GM21360 (cell line): Measurements from ENCODE around the gene ZNF771.
A peak's percentile ranks its signal among the peaks of the same experiment; 100 is the strongest.
"Not testable (repeated sequence)": the region's sequence is repeated elsewhere in the genome, so short reads cannot be mapped to it uniquely, and the experiment has no call there.

Experiments
- ATAC-seq: cut with Tn5 transposase; IDR thresholded peaks from one replicate; pipeline ENCODE4 v1.9.1; 2021; ENCODE audit warnings: mild to moderate bottlenecking, moderate library complexity; ENCODE audit not compliant: unreplicated experiment

The ZNF771 gene

DNA sequence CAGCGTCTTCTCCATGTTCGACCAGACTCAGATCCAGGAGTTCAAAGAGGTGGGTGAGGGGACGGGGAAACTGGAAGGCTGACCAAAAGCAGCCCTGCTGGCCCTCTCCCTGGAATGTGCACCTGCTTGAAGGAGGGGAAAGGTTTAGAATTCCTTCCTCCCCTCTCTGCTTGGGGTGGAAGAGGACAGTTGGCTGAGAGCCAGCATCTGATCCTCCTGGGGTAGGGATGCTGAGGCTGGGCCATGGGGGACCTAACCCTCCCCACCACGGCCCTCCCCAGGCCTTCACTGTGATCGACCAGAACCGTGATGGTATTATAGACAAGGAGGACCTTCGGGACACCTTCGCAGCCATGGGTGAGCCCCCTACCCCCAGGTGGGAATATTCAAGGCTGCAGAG lies 31.5 kb upstream of the ZNF771 start:
- ATAC-seq = no peak

DNA sequence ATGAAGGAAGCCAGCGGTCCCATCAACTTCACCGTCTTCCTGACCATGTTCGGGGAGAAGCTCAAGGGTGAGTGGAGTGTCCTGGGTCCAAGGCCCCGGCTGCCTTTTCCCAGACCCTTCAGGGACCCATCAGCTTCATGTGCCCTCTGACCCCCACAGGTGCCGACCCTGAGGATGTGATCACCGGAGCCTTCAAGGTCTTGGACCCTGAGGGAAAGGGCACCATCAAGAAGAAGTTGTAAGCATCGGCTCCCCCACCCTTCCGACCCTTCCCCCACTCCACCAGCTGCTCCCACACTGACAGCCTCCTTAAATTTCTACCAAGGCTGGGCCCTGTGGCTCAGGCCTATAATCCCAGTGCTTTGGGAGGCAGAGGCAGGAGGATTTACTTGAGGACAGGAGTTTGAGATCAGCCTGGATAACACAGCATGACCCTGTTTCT lies 30.9 kb upstream of the ZNF771 start:
- no peak for ATAC-seq

DNA sequence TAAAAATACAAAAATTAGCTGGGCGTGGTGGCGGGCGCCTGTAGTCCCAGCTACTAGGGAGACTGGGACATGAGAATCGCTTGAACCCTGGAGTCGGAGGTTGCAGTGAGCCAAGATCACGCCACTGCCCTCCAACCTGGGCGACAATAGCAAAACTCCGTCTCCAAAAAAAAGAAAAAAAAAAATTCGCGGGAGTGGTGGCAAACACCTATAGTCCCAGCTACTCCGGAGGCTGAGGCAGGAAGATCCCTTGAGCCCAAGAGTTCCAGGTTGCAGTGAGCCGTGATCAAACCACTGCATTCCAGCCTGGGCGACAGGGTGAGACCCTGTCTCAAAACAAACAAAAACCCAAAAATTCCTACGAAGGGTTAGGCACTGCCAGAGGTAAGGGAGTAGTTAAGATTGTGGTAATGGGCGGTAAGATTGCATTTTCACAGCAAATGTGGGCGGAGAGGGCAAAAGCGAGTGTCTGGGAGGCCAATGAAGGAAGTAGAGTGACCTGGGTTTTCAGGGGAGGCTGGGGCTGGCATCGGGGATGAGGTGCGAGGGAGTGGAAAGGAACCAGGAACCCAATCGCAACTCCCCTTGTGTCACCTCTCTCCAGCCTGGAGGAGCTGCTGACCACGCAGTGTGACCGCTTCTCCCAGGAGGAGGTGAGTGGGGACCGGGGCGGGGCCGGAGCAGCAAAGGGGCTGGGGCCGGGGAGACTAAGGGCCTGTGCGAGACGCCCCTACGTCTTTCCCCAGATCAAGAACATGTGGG lies 30.2 kb upstream of the ZNF771 start:
- ATAC-seq = no peak

DNA sequence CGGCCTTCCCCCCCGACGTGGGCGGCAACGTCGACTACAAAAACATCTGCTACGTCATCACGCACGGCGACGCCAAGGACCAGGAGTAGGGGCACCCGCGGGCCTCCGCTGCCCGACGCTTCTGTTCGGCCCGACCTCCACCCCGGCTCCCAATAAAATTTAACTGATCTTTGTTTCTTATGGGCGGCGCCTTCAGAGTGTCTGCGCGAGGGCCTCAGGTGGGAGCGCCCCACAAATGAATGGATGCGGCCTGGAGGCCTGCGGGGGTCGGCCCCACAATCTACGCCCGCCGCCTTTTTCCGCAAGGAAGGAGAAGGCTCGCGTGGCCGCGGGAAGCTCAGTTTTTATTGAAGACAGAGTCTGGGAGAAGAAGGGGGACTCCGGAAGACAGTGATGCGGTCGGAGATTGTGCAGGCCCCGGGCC lies 29.6 kb upstream of the ZNF771 start:
- peak; percentile 24 for ATAC-seq

DNA sequence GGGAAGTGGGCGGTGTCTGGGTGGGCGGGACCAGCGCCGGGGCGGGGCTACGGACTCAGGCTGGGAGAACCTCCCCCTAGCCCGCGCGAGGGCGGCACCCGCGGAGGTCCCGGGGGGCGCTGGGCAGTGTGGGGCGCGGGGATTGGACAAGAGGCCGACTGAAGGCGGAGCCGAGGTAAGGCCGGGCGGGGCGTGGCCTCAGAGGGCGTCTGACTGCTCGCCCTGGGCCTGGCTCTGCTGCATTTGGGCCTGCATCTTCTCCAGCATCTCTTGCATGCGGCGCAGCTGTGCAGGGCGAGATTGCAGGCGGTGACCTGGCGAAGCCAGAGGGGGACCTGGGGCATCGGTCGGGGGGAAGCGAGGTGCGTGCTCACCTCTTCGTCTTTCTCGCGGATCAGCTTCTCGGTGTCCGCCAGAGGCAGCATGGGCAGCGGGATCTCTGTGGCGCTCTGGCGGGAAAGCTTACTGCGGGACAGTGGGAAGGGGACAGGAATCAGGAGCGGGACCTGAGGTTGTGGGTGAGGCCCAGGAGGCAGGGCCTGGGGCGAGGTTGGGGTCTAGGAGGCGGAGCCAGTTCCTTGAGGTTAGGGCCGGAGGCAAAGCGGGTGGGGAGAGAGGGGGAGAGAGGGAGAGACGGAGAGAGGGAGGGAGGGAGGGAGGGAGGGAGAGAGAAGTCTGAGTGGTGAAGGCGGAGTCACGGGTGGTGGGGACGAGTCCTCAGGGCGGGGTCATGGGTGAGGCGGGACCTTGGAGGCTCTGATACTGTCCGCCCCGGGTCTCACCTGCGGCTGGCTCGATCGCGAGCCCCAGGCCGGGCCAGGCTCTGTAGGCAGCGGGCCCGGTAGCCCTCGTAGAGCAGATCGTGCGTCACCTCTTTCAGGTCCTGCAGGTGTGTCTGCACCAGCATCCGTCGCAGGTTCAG lies 28.9 kb upstream of the ZNF771 start:
- ATAC-seq = peak; percentile 77

DNA sequence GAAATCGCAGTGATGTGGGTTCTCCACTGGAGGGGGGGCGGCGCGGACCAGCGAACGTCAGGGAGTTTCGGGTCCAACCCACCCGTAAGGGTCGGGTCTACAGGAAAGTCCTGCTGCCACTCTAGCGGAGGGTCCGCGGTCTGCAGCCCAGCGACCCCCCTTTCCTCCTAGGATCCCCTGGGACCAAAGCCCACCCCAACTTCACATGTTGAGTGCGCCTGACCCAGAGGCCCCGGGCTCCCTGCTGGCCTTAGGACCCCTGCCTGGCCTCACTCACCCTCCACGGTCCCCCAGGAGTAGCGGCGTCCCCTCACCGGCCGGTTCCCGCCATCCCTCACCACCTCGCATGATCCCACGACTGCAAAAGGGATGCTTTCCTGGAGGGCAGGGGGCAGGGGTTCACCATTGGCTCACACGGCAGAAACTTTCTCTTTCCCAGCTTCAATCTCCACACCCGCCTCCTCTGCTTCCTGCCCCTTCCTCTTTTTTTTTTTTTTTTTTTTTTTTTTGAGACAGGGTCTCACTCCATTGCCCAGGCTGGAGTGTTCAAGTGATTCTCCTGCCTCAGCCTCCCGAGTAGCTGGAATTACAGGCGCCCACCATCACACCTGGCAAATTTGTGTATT lies 28.1 kb upstream of the ZNF771 start:
- no peak for ATAC-seq

DNA sequence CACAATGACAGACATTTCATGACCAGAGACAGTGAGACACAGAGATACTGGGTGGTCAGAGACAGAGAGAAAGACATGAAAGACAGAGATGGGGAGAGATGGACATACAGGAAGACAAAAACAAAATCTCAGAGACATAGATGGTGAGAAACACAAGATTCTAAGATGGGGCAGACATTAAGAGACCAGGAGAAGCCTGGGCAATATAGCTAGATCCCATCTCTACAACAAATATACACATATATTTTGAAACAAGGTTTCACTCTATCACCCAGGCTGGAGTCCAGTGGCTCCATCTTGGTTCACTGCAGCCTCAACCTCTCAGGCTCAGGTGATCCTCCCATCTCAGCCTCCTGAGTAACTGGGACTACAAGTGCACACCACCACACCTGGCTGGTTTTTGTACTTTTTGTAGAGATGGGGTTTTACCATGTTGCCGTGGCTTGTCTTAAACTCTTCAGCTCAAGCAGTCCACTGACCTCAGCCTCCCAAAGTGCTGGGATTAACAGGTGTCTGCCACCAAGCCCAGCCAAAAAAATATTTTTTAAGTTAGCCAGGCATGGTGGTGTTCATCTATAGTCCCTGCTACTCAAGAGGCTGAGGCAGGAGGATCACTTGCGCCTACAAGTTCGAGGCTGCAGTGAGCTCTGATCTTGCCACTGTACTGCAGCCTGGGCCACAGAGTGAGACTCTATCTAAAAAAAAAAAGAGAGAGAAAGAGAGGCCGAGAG lies 27.2 kb upstream of the ZNF771 start:
- ATAC-seq = no peak

DNA sequence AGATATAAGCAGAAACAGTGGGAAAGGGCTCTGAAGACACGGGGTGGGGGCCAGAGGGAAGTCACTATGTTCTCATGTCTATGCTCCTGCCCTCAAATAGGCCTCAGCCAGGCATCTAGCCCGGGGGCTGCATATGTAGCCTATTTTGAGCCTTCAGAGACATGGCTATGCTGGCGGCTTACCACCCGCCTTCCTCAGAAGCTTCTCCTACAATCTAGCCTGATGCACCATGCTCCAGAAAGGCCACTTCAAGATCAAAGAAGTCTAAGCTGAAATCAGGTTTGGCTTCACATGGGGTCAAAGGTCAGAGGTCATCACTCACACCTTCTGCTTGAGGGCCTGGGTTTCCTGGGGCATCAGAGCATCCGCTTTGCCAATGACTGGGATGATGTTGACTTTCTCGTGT lies 26.6 kb upstream of the ZNF771 start:
- no peak for ATAC-seq

DNA sequence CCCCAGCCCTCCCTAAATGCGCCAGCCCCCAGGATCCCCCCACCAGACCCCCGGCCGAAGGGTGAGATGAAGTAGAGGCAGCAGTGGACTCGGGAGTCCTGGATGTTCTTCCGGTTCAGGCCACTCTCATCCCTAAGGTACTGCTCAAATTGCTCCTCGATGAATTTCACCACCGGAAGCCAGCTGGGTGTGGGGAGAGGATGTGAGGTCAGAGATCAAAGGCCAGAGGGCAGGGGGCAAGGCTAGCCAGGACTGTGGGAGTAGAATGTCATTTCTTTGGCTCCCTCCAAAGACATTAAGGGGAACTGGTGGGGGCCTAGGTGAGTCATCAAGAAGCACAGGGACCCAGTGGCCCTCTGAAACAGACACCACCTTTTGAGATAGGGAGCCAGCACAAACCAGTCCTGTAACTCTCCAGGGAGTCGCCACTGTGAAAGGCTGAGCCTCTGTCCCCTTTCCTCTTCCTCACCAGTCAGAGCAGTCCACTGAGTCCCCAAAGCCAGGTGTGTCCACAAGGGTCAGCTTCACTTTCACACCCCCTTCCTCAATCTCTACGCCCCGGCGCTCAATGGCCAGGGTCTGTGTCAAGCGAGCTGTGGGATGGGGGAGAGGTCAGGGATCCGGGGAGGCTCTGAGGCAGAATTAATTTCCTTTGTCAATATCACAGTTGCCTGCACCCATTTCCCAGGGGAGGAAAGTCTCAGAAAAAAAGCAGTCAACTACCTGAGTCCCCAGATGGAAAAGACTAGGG lies 25.9 kb upstream of the ZNF771 start:
- no peak for ATAC-seq

DNA sequence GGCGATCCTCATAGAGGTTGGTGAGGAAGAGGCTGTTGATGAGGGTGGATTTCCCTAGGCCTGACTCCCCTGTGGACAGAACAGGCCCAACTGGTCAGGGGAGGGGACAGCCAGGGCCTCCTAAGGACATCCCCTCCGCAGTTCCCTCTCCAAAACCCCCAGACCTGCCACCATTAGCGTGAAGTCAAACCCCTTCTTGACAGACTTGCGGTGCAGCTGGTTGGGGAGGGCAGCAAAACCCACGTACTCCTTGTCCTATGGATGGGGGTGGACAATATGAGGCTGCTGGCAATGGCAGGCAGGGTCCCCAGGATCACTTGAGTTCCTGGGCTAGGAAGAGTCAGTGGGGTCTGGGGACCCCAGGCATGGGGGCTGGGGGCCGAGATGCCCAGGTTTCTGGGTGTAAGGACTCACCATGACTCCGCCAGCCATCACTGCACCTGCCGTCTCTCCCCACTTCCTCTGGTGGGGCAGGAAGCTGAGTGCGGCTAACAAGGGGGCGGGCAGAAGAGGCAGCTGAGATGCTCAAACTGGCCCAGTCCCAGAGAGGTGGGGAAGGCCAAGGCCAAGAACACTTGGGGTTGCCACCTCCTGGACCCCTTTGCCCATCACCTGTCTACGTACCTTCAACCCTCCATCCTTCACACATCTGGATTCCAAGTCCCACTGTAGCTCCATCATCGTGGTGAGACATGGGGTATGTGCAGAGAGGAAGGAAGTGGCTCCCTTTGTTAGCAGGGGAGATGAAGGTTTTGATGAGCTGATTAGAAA lies 25.1 kb upstream of the ZNF771 start, which contains the start of gene SEPTIN1:
TSS of gene SEPTIN1 (minus strand) at position 451 of the 771 bp plus-strand sequence. CDS start at position 432, 19 bp downstream.
- no peak for ATAC-seq

DNA sequence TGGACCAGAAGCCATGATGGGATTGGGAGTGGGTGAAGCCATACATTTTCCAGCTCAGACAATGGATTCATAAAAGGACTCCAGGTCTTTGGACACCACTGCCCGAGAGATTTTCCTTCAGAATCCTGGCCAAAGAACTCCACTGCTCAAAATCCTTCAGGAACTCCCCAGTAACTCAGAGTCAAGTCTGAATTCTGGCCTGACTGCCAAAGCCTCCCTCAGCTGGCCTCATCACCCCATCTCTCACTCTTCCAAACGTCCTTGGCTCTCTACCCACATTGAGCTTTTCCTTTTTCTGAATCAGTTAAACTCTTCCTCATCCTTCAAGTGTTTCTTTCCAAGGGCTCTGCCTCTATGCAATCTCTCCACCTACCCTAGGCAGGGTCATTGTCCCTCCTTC lies 23.9 kb upstream of the ZNF771 start:
- ATAC-seq = no peak

DNA sequence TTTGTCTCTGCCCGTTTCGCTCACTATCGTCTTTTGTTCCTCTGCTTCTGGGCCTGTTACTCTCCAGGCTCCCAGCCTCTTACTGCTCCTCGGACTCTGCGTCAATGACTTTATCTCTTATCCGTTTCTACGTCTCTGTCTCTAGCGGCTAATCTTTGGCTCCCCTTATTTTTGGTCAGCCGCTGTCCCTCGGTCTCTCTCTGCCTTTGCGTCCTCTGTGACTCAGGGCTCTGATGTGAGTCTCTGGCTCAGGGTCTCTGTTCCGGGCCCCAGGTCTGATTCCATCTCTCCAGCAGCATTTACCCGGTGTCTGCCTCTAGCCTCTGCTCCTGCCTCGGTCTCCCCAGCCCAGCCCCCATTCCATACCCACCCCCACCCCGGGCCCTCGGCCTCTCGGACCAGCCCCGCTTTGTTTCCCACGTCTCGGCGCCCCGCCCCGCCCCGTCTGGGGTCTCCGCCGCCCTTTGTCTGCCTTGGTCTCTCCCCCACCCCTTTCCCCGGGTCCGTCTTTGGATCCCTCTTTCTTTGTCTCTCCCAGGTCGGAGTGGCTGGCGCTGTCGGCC lies 12.7 kb upstream of the ZNF771 start:
- no peak for ATAC-seq

DNA sequence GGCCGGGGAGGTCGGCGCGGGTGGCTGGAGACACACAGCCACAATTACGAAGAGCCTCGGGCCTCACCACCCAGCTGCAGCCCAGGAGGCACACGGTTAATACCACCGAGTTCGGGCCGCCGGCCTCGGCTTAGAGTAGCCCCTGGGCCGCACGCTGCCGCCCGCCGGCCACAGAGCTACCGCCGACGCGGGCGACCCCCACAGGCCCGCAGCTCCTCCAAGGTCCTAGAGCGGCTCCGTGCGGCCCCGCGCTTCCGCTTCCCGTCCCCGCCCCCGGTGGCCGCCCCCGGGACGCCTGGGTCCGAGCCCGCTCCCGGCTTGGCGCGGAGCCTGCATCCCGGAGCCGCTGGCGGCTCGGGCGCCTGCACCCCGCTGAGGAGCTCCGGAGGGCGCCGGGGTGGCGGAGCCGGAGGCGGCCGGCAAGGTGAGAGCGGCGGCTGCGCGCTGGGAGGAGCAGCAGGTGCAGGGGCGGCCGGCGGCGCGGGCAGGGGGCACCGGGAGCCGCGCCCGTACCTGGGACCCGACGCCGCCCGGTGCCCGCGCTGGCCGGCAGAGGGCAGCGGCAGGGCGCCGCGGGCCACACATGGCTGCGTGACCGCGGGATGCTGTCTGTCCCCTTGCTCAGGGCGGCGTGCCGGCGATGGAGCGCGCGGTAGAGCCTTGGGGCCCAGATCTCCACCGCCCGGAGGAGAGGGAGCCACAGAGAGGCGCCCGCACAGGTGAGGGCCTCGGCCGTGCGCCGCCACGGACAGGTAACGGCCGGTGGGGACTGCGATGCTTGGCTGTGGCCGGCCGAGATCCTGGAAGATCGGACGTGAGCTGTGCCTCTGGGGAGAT lies 12.0 kb upstream of the ZNF771 start, which contains the start of gene ZNF48:
TSS of gene ZNF48 (plus strand) at position 266 of the 837 bp plus-strand sequence. CDS start at position 641, 375 bp downstream.
- no peak for ATAC-seq

DNA sequence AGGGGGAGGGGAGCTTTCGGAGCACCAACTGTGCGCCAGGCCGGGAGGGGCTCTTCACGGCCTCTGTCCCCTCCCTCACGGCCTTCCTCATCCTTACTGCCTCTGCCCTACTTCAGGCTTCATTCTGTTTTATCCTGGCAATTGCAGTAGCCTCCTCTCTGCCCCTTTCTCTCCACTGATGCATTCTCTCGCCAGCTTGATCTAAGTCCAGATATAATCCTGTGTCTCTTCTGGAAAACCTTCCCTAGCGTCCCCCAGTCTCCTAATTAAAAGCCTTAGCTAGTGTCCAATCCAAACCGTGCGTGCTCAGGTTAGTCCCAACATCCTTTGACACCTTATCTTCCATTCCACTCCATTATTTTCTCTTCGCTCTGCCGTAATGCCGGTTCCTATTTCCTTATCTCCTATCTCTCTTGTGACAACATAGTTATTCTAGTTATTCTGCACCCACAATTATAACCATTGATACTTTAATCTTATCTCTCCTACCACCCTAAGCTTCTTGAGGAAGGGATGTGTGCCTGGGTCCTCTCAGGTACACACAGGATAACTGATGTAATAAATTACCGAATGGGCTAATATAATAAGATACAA lies 11.3 kb upstream of the ZNF771 start:
- no peak for ATAC-seq

DNA sequence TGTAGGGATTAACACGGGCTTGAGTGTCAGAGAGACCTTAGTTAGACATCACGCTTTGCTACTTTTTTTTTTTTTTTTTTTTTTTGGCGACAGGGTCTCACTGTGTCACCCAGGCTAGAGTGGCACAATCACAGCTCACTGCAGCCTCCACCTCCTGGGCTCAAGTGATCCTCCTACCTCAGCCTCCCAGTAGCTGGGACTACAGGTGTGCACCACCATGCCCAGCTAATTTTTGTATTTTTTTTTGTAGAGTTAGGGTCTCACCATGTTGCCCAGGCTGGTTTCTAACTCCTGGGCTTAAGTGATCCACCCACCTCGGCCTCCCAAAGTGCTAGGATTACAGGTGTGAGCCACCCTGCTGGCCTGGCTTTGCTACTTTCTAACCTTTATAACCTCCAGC lies 10.8 kb upstream of the ZNF771 start:
- not testable (repeated sequence) for ATAC-seq

DNA sequence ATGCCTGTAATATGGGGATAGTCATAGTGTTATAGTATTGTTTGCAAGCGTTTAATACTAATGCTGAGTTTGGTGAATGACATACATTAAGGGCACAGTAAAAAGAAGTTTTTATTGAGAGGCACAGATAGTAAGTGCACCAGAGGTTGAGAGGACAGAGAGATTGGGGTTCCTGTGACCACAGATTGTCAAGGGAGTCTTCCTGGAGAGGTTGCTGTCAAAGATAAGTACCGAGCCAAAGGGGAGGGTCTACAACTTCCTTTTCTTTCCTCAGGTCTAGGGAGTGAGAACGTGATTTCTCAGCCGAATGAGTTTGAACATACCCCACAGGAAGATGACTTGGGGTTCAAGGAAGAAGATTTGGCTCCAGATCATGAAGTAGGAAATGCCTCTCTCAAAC lies 10.3 kb upstream of the ZNF771 start:
- ATAC-seq = no peak
